GM12872 (cell line): ENCODE results near the gene HSPA12A.

Experiments used
- TF ChIP-seq, protein P1 (sequence below): IDR thresholded peaks from 3 replicates; pipeline ENCODE4 v1.5.1; 2011; ENCODE audit warnings: low read depth, mild to moderate bottlenecking, low read length, moderate library complexity; ENCODE audit not compliant: insufficient read depth

Gene HSPA12A

DNA sequence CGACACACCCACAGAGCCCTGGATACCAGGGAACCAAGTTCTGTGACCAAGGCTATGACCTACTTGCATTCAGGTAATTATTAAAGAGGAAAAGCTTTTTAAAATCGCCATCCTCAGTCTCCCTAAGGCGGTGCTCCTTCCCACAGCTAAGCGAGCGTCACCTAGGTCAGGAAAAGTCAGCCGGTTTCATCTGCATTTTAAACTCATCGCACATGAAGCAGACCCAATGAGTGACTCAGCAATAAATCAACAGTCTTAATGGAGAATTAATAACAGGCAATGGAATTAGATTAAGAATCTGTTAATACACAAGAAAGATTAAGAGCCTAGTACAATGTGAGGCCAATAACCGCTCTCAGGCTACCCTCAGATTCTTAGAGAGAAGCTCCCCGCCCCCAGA, 59.2 kb downstream of the HSPA12A start:
- TF ChIP-seq, protein P1, sequence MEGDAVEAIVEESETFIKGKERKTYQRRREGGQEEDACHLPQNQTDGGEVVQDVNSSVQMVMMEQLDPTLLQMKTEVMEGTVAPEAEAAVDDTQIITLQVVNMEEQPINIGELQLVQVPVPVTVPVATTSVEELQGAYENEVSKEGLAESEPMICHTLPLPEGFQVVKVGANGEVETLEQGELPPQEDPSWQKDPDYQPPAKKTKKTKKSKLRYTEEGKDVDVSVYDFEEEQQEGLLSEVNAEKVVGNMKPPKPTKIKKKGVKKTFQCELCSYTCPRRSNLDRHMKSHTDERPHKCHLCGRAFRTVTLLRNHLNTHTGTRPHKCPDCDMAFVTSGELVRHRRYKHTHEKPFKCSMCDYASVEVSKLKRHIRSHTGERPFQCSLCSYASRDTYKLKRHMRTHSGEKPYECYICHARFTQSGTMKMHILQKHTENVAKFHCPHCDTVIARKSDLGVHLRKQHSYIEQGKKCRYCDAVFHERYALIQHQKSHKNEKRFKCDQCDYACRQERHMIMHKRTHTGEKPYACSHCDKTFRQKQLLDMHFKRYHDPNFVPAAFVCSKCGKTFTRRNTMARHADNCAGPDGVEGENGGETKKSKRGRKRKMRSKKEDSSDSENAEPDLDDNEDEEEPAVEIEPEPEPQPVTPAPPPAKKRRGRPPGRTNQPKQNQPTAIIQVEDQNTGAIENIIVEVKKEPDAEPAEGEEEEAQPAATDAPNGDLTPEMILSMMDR = no peak

DNA sequence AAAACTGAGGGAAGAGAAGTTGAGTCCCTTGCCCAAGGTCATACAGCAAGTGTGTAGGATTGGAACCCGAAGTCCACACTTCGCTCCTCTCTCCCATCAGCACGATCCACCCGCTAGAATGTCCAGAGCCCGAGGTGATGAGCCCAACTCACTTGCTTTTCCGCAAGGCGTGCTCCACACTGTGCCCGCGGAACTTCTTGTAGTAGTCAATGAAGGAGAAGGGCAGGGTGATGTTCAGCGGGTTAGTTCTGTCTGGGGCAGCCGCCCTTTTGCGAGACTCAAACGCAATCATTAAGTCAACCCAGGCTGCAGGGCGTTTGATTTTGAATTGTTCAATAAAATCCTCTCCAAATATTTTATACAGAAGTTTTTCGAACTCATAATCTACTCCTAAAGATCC, 63.0 kb downstream of the HSPA12A start:
- TF ChIP-seq, protein P1 = no peak

DNA sequence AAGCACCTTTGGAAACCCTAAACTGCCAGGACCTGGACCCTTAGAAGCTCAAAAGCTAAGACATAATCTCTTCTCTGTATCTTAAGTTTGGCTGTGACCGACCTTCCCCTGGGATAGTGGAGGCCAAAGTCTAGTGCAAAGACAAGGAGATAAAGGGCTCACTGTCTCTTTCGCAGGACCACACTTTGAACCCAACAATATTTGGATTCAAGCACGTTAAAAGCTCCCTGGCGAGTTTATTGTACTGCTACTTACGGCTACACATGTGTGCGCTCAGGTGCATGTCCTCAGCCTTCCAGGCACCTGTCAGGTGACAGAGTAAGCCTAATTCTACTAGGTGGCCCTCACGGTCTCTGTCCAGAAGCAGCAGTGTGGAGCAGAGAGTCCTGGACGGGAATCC, 65.7 kb downstream of the HSPA12A start:
- TF ChIP-seq, protein P1 = no peak

DNA sequence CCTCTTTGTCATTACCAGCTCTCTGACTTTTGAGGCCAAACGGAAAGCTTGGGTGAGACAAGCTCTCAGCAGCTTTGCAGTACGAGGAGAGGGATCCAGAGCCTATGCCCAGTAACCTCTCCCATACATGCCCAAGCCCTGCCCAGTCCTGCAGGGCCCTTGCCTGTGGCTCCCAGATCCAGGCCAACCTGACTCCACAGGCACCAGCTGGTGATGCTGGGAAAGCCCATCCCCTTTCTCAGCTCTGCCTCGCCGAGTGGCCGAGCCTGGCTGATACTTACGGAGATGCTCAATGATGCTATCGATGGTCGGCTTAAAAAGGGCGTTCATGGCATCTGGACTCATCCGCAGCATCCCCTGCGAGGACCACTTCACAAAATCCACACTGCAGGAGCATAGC, 66.2 kb downstream of the HSPA12A start:
- TF ChIP-seq, protein P1 = no peak

DNA sequence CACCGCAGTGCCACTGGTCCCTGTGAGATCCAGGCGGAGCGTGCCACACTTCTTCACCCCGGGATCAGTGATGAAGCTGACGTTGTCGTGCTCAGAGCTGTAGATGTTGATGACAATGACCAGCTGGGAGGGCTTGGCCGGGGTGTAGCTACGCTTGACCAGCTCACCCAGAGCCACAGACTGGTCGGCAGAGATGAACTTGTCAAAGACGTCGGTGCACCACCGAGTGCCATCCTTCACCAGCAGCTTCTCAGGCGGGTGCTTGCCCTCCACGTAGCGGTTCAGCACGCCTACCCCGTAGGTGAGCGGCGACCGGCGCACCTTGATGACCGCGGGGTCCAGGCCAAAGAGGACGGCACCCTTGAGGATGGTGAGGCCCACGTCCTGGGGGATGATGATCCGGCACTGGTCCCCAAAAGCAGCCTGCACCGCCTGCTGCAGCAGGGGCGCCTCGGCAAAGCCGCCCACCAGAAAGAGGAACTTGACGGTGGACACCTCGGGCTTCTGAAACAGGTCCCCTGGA, 67.4 kb downstream of the HSPA12A start:
- TF ChIP-seq, protein P1 = no peak

DNA sequence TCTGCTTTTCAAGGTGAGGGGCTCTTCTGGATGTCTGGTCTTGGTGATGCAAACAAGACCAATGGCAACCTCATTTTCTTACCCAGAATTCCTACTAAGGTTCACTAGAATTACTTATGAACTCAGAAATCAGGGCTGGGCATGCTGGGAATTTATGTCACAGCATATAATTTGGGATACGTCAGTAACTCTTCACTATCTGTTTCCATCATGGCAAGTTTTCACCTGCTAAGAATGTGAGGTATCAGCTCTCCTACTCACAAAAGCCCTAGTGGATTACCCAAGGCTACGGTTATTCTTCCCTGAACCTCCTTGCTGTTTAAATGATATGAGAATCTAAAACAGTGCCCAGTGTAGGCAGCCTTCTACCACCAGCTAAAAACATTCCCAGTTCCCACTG, 68.5 kb downstream of the HSPA12A start:
- TF ChIP-seq, protein P1 = no peak

DNA sequence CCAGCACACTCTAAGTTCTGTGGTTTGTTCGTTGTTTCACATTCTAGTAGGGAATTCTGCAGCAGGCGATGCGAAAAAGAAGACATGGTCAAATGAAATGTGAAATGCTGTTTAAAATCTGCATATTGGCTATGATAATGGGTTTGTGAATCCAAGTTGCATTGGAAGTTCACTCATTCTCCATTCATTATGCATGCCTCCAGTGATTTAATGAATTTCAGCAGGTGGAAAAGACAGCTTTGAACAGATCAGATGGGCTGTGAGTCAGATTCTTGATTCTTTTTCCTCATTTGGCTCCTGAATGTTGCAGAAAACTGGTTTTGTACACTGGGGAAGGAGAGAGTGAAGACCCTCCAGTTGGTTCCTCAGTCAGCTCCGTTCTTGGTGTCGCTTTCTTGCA, 69.5 kb downstream of the HSPA12A start:
- TF ChIP-seq, protein P1 = no peak

DNA sequence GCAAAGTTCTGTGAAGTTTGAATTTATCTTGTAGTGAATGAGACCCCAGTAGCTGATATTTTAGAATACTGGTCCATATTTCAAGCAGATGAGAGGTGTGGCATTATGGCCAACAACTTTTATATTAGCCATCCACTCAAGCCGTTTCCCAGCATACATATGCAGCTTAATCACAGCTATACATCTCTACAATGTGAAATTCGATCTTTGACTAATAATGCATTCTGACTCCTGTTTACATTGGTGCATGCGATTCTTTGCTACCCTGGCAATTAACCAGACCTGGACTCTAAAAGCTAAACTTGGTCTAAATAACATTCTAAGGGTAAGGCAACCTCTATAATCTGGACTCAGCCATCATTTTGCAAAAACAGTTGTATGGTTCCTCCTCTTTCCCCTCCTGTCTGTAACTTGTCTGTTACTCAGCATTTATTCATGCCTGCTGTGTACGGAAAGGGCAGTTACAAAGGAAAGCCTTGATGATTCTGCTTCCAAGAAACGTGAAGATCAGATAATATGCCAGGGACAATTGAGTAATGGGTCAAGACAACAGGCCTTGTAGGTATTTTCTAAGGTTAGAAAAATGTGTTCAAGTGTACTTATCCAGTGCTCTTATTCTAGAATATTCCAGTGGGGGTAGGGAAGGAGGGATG, 71.0 kb downstream of the HSPA12A start:
- TF ChIP-seq, protein P1 = no peak
